ENCODE measurements around the gene SPRYD3.
"Not testable (repeated sequence)": the region's sequence is repeated elsewhere in the genome, so short reads cannot be mapped to it uniquely, and the experiment has no call there.

SPRYD3 gene

GRCh38 chr12:53101931-53102781, 23.0 kb upstream of the SPRYD3 start:
- DNase-seq (ENCODE audit: low read depth in 1 of 2, low spot score in 1 of 2) = no peak

- DNase-seq (ENCODE audit: low read depth in 1 of 2, low spot score in 1 of 2) = no peak
These were observed 22.1 kb upstream of the SPRYD3 start for GRCh38 chr12:53101266-53101665.

GRCh38 chr12:53100466-53101151, 21.4 kb upstream of the SPRYD3 start:
- DNase-seq (ENCODE audit: low read depth in 1 of 2, low spot score in 1 of 2) = no peak

- DNase-seq (ENCODE audit: low read depth in 1 of 2, low spot score in 1 of 2) = peak; percentile 77 to 89
These were observed 20.1 kb upstream of the SPRYD3 start for GRCh38 chr12:53099071-53099882.

- no peak for DNase-seq (ENCODE audit: low read depth in 1 of 2, low spot score in 1 of 2)
These were observed 19.3 kb upstream of the SPRYD3 start for GRCh38 chr12:53098354-53098981.

- DNase-seq (ENCODE audit: low read depth in 1 of 2, low spot score in 1 of 2) = peak; percentile 23 to 37
These were observed 18.6 kb upstream of the SPRYD3 start, which contains the start of gene IGFBP6 for GRCh38 chr12:53097564-53098353. Gene IGFBP6, plus strand, starts transcription at chr12:53097667. Its CDS starts 51 bp downstream, at chr12:53097718.

GRCh38 chr12:53097207-53097563, 18.0 kb upstream of the SPRYD3 start:
- no peak for DNase-seq (ENCODE audit: low read depth in 1 of 2, low spot score in 1 of 2)

GRCh38 chr12:53096759-53097158, 17.6 kb upstream of the SPRYD3 start:
- DNase-seq (ENCODE audit: low read depth in 1 of 2, low spot score in 1 of 2) = no peak

GRCh38 chr12:53096089-53096741, 17.0 kb upstream of the SPRYD3 start:
- DNase-seq (ENCODE audit: low read depth in 1 of 2, low spot score in 1 of 2) = no peak

GRCh38 chr12:53095596-53095895, 16.4 kb upstream of the SPRYD3 start:
- not testable (repeated sequence) for DNase-seq (ENCODE audit: low read depth in 1 of 2, low spot score in 1 of 2)

GRCh38 chr12:53094796-53095595, 15.8 kb upstream of the SPRYD3 start:
- DNase-seq (ENCODE audit: low read depth in 1 of 2, low spot score in 1 of 2) = not testable (repeated sequence)

GRCh38 chr12:53094394-53094787, 15.2 kb upstream of the SPRYD3 start:
- DNase-seq (ENCODE audit: low read depth in 1 of 2, low spot score in 1 of 2) = no peak

GRCh38 chr12:53093777-53094393, 14.7 kb upstream of the SPRYD3 start:
- DNase-seq (ENCODE audit: low read depth in 1 of 2, low spot score in 1 of 2) = no peak

GRCh38 chr12:53091756-53092155, 12.6 kb upstream of the SPRYD3 start:
- DNase-seq (ENCODE audit: low read depth in 1 of 2, low spot score in 1 of 2) = no peak

- no peak for DNase-seq (ENCODE audit: low read depth in 1 of 2, low spot score in 1 of 2)
These were observed 11.4 kb upstream of the SPRYD3 start for GRCh38 chr12:53090554-53090953.

- DNase-seq (ENCODE audit: low read depth in 1 of 2, low spot score in 1 of 2) = no peak
These were observed 10.9 kb upstream of the SPRYD3 start for GRCh38 chr12:53090105-53090504.

- DNase-seq (ENCODE audit: low read depth in 1 of 2, low spot score in 1 of 2) = no peak
These were observed 7.2 kb upstream of the SPRYD3 start for GRCh38 chr12:53086361-53086760.

- no peak for DNase-seq (ENCODE audit: low read depth in 1 of 2, low spot score in 1 of 2)
These were observed 3.5 kb upstream of the SPRYD3 start for GRCh38 chr12:53082637-53083175.

Data from activated T-helper 1 cell treated with anti-CD3 and anti-CD28 coated beads, Interleukin-2, amount 50 U/mL, for 16 hours (primary cell).